Activated naive CD8-positive, alpha-beta T cell treated with anti-CD3 and anti-CD28 coated beads, Interleukin-2, amount 50 U/mL, for 16 hours (primary cell): ENCODE measurements around the gene CABYR.

Source experiments
- DNase-seq: peaks from one replicate; pipeline ENCODE4 v3.0.0-alpha.2; 2020; ENCODE audit warnings: low read depth, low spot score

The CABYR gene

GRCh38 chr18:24189664-24190346, 50.9 kb downstream of the CABYR start:
- DNase-seq: no peak

DNA sequence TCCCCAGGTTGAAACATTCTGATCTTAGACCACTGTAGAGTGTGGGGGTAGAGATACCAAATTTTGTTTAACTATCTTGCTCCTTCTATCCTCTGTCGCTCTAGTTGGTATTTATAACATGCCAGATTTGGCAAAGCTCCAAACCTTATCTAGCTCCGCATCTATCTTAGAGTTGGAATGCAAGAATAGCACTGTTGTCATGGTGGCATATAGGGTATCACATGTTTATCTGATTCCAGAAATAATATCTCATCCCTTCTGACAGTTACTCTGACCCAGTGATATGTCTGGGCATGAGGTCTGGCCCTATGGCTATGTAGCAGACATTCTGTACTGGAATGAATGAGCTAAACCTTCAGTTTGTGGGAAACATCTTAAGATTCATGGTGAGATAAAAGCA, 51.7 kb downstream of the CABYR start:
- DNase-seq: no peak

DNA sequence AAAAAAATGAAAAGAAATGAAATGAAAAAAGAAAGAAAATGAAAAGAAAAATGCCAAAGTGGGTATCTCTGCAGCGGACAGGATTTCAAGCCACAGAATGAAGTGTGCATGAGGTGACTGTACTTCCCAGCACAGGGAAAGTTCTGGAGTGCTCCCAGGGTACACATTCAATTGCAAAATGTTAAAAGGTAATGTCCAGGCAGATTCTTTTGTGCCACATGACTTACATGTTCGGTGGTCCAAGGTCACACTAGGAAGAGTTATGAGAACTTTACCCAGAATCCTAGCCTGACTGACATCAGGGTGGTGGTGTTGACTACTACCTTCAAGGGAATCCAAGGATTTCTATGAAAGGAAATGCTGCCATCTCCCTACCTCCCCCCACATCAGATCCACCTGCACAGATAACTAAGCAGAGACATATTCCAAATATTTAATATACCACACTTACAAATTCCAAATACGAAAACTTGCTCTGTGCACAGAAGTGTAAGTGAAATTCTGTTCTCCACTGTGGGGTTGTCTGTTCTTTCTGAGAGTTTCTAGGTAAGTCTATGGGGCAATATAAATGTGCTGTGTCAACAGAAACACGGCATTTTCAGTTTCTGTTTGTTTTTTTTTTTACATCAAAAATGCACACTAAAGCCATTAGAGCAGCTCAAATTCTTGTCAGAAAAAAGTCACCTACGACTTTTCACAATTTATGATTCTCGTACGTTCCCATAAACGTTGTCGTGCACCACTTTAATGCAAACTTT, 56.6 kb downstream of the CABYR start:
- no peak for DNase-seq

DNA sequence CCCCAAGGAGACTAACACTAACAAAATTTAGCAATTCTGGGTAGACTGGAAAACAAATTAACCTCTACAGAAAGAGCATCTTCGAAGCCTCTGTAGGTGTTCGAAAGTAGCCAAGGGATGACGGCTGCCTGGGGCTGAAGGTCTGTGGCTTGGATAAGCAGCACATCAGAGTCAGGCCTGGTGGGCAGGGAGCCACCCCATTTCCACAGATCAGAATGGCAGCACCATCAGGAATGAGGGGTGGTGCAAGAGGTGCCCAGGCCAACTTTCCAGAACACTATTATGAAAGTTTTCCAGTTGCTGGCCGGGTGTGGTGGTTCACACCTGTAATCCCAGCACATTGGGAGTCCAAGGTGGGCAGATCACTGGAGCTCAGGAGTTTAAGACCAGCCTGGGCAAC, 57.9 kb downstream of the CABYR start:
- DNase-seq: no peak

- DNase-seq: no peak
Observed at GRCh38 chr18:24197412-24197811, 58.5 kb downstream of the CABYR start.

DNA sequence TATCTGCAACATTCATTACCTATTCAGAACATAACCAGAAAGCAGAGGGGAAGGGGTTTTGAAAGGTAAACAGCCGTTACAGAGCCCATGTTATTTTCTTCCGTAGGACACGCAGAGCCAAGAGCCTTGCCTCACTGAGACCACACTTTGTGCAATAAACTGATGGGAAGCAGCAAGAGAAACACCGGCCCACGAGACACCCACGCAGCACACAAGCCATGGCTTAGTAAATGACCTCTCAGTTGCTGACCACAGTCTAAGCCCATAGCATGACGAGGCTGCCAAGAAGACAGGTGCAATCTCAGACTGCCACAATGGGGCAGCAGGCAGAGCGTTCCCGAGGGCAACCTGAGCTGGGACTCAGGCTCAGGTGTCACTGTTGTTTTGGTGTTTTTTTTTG, 59.6 kb downstream of the CABYR start:
- DNase-seq: no peak

DNA sequence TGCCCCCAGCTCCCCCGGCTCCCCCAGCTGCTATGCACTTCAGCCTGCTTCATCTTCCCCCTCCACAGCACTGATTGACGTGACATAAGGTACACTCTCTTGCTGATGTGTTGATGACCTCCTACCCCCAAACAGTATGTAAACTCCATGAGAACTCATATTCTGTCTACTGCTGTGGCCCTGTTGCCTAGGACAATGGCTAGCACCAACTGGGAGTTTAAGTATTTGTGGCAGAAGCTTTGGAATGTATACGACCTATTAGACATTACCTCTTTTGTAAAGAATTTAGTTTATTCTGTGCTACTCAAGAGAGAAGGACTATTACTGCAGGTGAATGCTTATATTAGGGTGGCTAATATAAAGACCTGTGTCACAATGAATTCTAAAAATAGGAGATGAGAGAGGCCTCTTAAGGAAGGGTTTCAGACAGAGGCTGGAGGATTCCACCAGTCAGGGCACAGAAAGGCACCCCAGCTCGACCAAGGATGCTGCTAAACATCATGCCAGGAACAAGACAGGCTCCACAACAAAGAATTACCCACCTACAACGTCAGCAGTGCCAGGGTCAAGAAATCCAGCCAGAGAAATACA, 60.6 kb downstream of the CABYR start:
- no peak for DNase-seq

DNA sequence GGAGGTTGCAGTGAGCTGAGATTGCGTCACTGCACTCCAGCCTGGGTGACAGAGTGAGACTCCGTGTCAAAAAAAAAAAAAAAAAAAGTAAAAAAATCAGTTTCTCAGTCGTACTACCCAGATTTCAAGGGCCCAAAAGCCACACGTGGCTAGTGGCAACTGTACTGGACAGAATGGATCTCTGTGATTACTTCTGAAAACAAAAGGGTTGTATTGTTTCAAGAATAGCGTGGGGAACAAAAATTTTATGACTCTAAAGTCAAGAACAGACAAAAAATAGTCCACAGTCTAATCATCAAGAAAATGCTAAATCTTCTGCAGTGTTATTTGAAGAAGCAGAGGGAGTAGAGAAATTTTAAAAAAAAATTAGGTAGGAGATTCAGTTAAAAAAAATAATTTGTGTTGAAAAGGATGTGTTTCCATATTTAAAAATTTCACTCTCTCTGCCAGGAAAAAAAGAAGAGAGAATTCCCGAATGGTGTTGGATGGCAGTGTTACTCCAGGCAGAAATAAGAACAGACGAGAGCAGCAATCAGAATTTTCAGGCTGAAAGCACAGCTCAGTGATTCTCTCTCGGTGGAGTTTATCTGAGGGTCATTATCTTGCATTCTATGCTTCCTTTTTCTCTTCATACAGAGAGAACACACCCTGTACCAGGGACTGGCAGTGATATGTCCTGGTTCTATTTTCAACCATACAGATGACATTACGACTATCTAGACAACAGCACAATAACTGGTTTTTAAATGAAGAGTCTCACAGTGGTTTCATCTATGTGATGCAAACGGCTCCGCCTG, 61.8 kb downstream of the CABYR start:
- no peak for DNase-seq

GRCh38 chr18:24201699-24202687, 63.1 kb downstream of the CABYR start:
- no peak for DNase-seq

- no peak for DNase-seq
Observed at GRCh38 chr18:24204904-24205303, 66.0 kb downstream of the CABYR start.

- DNase-seq: no peak
Observed at GRCh38 chr18:24208270-24209035, 69.6 kb downstream of the CABYR start.

- DNase-seq: no peak
Observed at GRCh38 chr18:24209558-24209957, 70.7 kb downstream of the CABYR start.
